GM18517 (cell line): Measurements from ENCODE around the gene PCDHGA5.
A peak's percentile ranks its signal among the peaks of the same experiment; 100 is the strongest.
"Not testable (repeated sequence)": the region's sequence is repeated elsewhere in the genome, so short reads cannot be mapped to it uniquely, and the experiment has no call there.

Experiments
- ATAC-seq: cut with Tn5 transposase; IDR thresholded peaks from one replicate; pipeline ENCODE4 v1.9.1; 2021; ENCODE audit warnings: mild to moderate bottlenecking, moderate library complexity; ENCODE audit not compliant: unreplicated experiment

PCDHGA5 gene

GRCh38 chr5:141383345-141383744 lies 19.4 kb downstream of the PCDHGA5 start:
- no peak for ATAC-seq

- no peak for ATAC-seq
These were observed 20.7 kb downstream of the PCDHGA5 start for GRCh38 chr5:141384471-141385267.

GRCh38 chr5:141387557-141388311 lies 23.8 kb downstream of the PCDHGA5 start, which contains the start of gene PCDHGB4:
Gene PCDHGB4, plus strand, starts transcription at chr5:141387698. Its CDS starts 187 bp downstream, at chr5:141387885.
- not testable (repeated sequence) for ATAC-seq

GRCh38 chr5:141388661-141389060 lies 24.7 kb downstream of the PCDHGA5 start:
- no peak for ATAC-seq

- ATAC-seq = no peak
These were observed 25.4 kb downstream of the PCDHGA5 start for GRCh38 chr5:141389153-141390042.

GRCh38 chr5:141392429-141393198 lies 28.7 kb downstream of the PCDHGA5 start, which contains the start of gene PCDHGA8:
Gene PCDHGA8, plus strand, starts transcription at chr5:141392633. Its CDS starts 181 bp downstream, at chr5:141392814.
- no peak for ATAC-seq

- ATAC-seq = no peak
These were observed 29.3 kb downstream of the PCDHGA5 start for GRCh38 chr5:141393267-141393666.

GRCh38 chr5:141394401-141395187 lies 30.6 kb downstream of the PCDHGA5 start:
- ATAC-seq = not testable (repeated sequence)

GRCh38 chr5:141397756-141398551 lies 34.0 kb downstream of the PCDHGA5 start, which contains the start of gene PCDHGB5:
Gene PCDHGB5, plus strand, starts transcription at chr5:141397947. Its CDS starts 181 bp downstream, at chr5:141398128.
- peak; percentile 93 for ATAC-seq

- ATAC-seq = no peak
These were observed 34.6 kb downstream of the PCDHGA5 start for GRCh38 chr5:141398608-141399007.

- no peak for ATAC-seq
These were observed 35.7 kb downstream of the PCDHGA5 start for GRCh38 chr5:141399555-141400258.

GRCh38 chr5:141402553-141403243 lies 38.7 kb downstream of the PCDHGA5 start, which contains the start of gene PCDHGA9:
Gene PCDHGA9, plus strand, starts transcription at chr5:141402778. Its CDS starts 175 bp downstream, at chr5:141402953.
- no peak for ATAC-seq

GRCh38 chr5:141403387-141403786 lies 39.4 kb downstream of the PCDHGA5 start:
- ATAC-seq = no peak

- not testable (repeated sequence) for ATAC-seq
These were observed 44.0 kb downstream of the PCDHGA5 start, which contains the start of gene PCDHGB6 for GRCh38 chr5:141407790-141408505. Gene PCDHGB6, plus strand, starts transcription at chr5:141408021. Its CDS starts 182 bp downstream, at chr5:141408203.

- no peak for ATAC-seq
These were observed 45.8 kb downstream of the PCDHGA5 start for GRCh38 chr5:141409598-141410306.

GRCh38 chr5:141411575-141411974 lies 47.6 kb downstream of the PCDHGA5 start:
- no peak for ATAC-seq
